H1 (cell line): ENCODE measurements around the gene PRLH.

Source experiments
- ASH2L ChIP-seq: fragments of 200-600, 300-600 bp; sonication (generic); IDR thresholded peaks from one replicate; pipeline ENCODE4 v1.7.1; 2017; ENCODE audit warnings: low read length
- ATF2 ChIP-seq: IDR thresholded peaks from 2 replicates; pipeline ENCODE4 v1.6.1; 2012; ENCODE audit warnings: low read length, inconsistent platforms
- ATF3 ChIP-seq: IDR thresholded peaks from 2 replicates; pipeline ENCODE4 v1.6.1; 2011; ENCODE audit warnings: low read depth, mild to moderate bottlenecking, low read length; ENCODE audit not compliant: insufficient read depth
- BCL11A ChIP-seq, 2 experiments: IDR thresholded peaks; one replicate each; pipeline ENCODE4 v1.6.1; 2011; ENCODE audit warnings: low read depth in 2 of 2, low read length in 2 of 2, mild to moderate bottlenecking in 2 of 2
- CREB1 ChIP-seq: IDR thresholded peaks from 2 replicates; pipeline ENCODE4 v1.6.1; 2012; ENCODE audit warnings: inconsistent platforms
- EZH2 ChIP-seq: fragments of 200-600 bp; sonication (generic); IDR thresholded peaks from 2 replicates; pipeline ENCODE4 v1.7.1; 2012; ENCODE audit warnings: low read depth, mild to moderate bottlenecking, moderate library complexity, low read length, inconsistent platforms; ENCODE audit not compliant: severe bottlenecking
- MAFK ChIP-seq: IDR thresholded peaks from 2 replicates; pipeline ENCODE4 v1.6.1; 2012; ENCODE audit warnings: low read depth, mild to moderate bottlenecking, improper control_type of control experiment, low read length
- POLR2A ChIP-seq, 2 experiments: IDR thresholded peaks; 1 replicate in 1 of 2; 2 replicates in 1 of 2; pipeline ENCODE4 v1.6.1; 2011; ENCODE audit warnings: low read depth in 2 of 2, low read length in 2 of 2, mild to moderate bottlenecking in 2 of 2; ENCODE audit errors: control extremely low read depth in 1 of 2
- POLR2AphosphoS5 ChIP-seq: IDR thresholded peaks from 2 replicates; pipeline ENCODE4 v1.6.1; 2011; ENCODE audit warnings: low read depth, low read length
- RAD21 ChIP-seq, 2 experiments: IDR thresholded peaks in 1 of 2; conservative IDR thresholded peaks in 1 of 2; 2 replicates each; pipeline ENCODE4 v1.6.1; 2011; ENCODE audit warnings: low read depth in 2 of 2, low read length in 2 of 2, improper control_type of control experiment in 1 of 2, inconsistent platforms in 1 of 2, mild to moderate bottlenecking in 1 of 2, moderate library complexity in 1 of 2
- SAP30 ChIP-seq: fragments of 300-600 bp; sonication (generic); IDR thresholded peaks from 2 replicates; pipeline ENCODE4 v1.7.1; 2012; ENCODE audit warnings: low read length, moderate library complexity, mild to moderate bottlenecking, inconsistent platforms; ENCODE audit not compliant: insufficient read depth, insufficient replicate concordance
- TCF12 ChIP-seq: IDR thresholded peaks from 2 replicates; pipeline ENCODE4 v1.6.1; 2011; ENCODE audit warnings: low read depth, mild to moderate bottlenecking, low read length
- USF2 ChIP-seq: IDR thresholded peaks from 2 replicates; pipeline ENCODE4 v1.6.1; 2011; ENCODE audit warnings: low read length, improper control_type of control experiment
- TF ChIP-seq, protein P1 (sequence below), 3 experiments: IDR thresholded peaks; 1 replicate in 2 of 3; 2 replicates in 1 of 3; pipeline versions ENCODE4 v1.5.1 to v1.6.1; 2011; ENCODE audit warnings: low read length in 3 of 3, mild to moderate bottlenecking in 3 of 3, inconsistent platforms in 2 of 3, low read depth in 1 of 3, moderate library complexity in 1 of 3; ENCODE audit not compliant: insufficient read depth in 1 of 3; ENCODE audit errors: control extremely low read depth in 1 of 3

- TF ChIP-seq CREB1 (no peak), POLR2A (IDR thresholded peaks at IDR 0.05; ENCODE audit: control extremely low read depth in 1 of 2, low read depth in 2 of 2, low read length in 2 of 2) (no peak), ASH2L (no peak), POLR2AphosphoS5 (no peak), MAFK (no peak), SAP30 (no peak), BCL11A (IDR thresholded peaks at IDR 0.05; ENCODE audit: low read depth in 2 of 2, low read length in 2 of 2) (no peak), ATF2 (no peak), EZH2 (no peak), RAD21 (IDR thresholded peaks at IDR 0.05 in 1 of 2, conservative IDR thresholded peaks at IDR 0.05 in 1 of 2; ENCODE audit: low read depth in 2 of 2, low read length in 2 of 2) (no peak), ATF3 (no peak), TCF12 (no peak), USF2 (no peak)
- TF ChIP-seq, protein P1, sequence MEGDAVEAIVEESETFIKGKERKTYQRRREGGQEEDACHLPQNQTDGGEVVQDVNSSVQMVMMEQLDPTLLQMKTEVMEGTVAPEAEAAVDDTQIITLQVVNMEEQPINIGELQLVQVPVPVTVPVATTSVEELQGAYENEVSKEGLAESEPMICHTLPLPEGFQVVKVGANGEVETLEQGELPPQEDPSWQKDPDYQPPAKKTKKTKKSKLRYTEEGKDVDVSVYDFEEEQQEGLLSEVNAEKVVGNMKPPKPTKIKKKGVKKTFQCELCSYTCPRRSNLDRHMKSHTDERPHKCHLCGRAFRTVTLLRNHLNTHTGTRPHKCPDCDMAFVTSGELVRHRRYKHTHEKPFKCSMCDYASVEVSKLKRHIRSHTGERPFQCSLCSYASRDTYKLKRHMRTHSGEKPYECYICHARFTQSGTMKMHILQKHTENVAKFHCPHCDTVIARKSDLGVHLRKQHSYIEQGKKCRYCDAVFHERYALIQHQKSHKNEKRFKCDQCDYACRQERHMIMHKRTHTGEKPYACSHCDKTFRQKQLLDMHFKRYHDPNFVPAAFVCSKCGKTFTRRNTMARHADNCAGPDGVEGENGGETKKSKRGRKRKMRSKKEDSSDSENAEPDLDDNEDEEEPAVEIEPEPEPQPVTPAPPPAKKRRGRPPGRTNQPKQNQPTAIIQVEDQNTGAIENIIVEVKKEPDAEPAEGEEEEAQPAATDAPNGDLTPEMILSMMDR (IDR thresholded peaks at IDR 0.05; ENCODE audit: control extremely low read depth in 1 of 3, insufficient read depth in 1 of 3, low read depth in 1 of 3, low read length in 3 of 3): no peak
Measured at GRCh38 chr2:237576974-237577373, 10.6 kb downstream of the PRLH start.
